BLaER1 treated with 17β-estradiol and CSF1 and Interleukin-3, amounts not matched to agents 10 nM and 100 nM (cell line): ENCODE measurements around the gene SIRPA.
A peak's percentile ranks its signal among the peaks of the same experiment; 100 is the strongest.

Source experiments
- H3K27ac ChIP-seq, 11 experiments: shearing (Covaris generic); formaldehyde crosslinking; 2 replicates each; pipeline ENCODE4 v1.8.1; 2022
- H3K27me3 ChIP-seq, 11 experiments: shearing (Covaris generic); formaldehyde crosslinking; 2 replicates each; pipeline ENCODE4 v1.8.1; 2022
- H3K36me3 ChIP-seq, 11 experiments: shearing (Covaris generic); formaldehyde crosslinking; 2 replicates each; pipeline ENCODE4 v1.8.1; 2022
- H3K4me1 ChIP-seq, 10 experiments: shearing (Covaris generic); formaldehyde crosslinking; 2 replicates each; pipeline ENCODE4 v1.8.1; 2022
- H3K4me2 ChIP-seq, 11 experiments: shearing (Covaris generic); formaldehyde crosslinking; 2 replicates each; pipeline ENCODE4 v1.8.1; 2022
- H3K4me3 ChIP-seq, 10 experiments: shearing (Covaris generic); formaldehyde crosslinking; 2 replicates each; pipeline ENCODE4 v1.8.1; 2022
- H3K9ac ChIP-seq, 11 experiments: shearing (Covaris generic); formaldehyde crosslinking; 2 replicates each; pipeline ENCODE4 v1.8.1; 2022
- H3K9me3 ChIP-seq, 11 experiments: shearing (Covaris generic); formaldehyde crosslinking; replicated peaks in 1 of 11; 2 replicates each; pipeline ENCODE4 v1.8.1; 2022
- H4K20me1 ChIP-seq, 11 experiments: shearing (Covaris generic); formaldehyde crosslinking; 2 replicates each; pipeline ENCODE4 v1.8.1; 2022
- Cebpa-rat ChIP-seq, 11 experiments: shearing (Covaris generic); IDR thresholded peaks; 2 replicates each; pipeline ENCODE4 v1.8.1; 2022

SIRPA gene

GRCh38 chr20:1897541-1897940 lies 2.3 kb downstream of the SIRPA start:
- peak overlapping the region in 8 of 10 experiments; percentile 26 to 100 (median 88); a peak in 16 of 20 replicates for H3K4me3 ChIP-seq
- peak overlapping the region; percentile 61 to 98 (median 96) for H3K4me2 ChIP-seq
- H3K4me1 ChIP-seq: peaks cover 32 to 69% (median 63%) of the 10 kb centered on the region in 10 experiments
- H3K27me3 ChIP-seq: peaks cover 0 to 54% (median 30%) of the 10 kb centered on the region in 11 experiments; a peak in 15 of 22 replicates
- H4K20me1 ChIP-seq: peaks cover 12 to 70% (median 57%) of the 10 kb centered on the region in 11 experiments; a peak in 19 of 22 replicates
- no peak for TF ChIP-seq Cebpa-rat (IDR thresholded peaks at IDR 0.05)
- H3K27ac ChIP-seq: peak overlapping the region; percentile 36 to 78 (median 60); a peak in 18 of 22 replicates
- peaks cover 0 to 63% (median 33%) of the 10 kb centered on the region in 11 experiments; a peak in 14 of 22 replicates for H3K36me3 ChIP-seq
- peak overlapping the region; percentile 33 to 98 (median 54); a peak in 18 of 22 replicates for H3K9ac ChIP-seq
- H3K9me3 ChIP-seq: no peaks in the 10 kb centered on the region

- peak overlapping the region; percentile 61 to 98 (median 96) for H3K4me2 ChIP-seq
- peaks cover 0 to 49% (median 26%) of the 10 kb centered on the region in 11 experiments; a peak in 15 of 22 replicates for H3K27me3 ChIP-seq
- H4K20me1 ChIP-seq: peaks cover 12 to 75% (median 62%) of the 10 kb centered on the region in 11 experiments; a peak in 19 of 22 replicates
- peaks cover 32 to 68% (median 59%) of the 10 kb centered on the region in 10 experiments for H3K4me1 ChIP-seq
- no peaks in the 10 kb centered on the region for H3K9me3 ChIP-seq
- H3K4me3 ChIP-seq: peak overlapping the region in 8 of 10 experiments; percentile 26 to 100 (median 88); a peak in 14 of 20 replicates
- H3K27ac ChIP-seq: peak overlapping the region; percentile 36 to 78 (median 60); a peak in 19 of 22 replicates
- H3K9ac ChIP-seq: peak overlapping the region; percentile 33 to 98 (median 54); a peak in 19 of 22 replicates
- peaks cover 0 to 68% (median 36%) of the 10 kb centered on the region in 11 experiments; a peak in 14 of 22 replicates for H3K36me3 ChIP-seq
- no peak for TF ChIP-seq Cebpa-rat (IDR thresholded peaks at IDR 0.05)
These were observed 2.8 kb downstream of the SIRPA start for GRCh38 chr20:1897965-1898464.

GRCh38 chr20:1898482-1899240 lies 3.5 kb downstream of the SIRPA start:
- Histone ChIP-seq H3K4me3 (peak overlapping the region in 7 of 10 experiments; percentile 45 to 100 (median 94); a peak in 12 of 20 replicates), H3K9me3 (no peaks in the 10 kb centered on the region), H3K4me2 (peak overlapping the region; percentile 61 to 98 (median 96)), H3K27ac (peak overlapping the region in 10 of 11 experiments; percentile 37 to 78 (median 62); a peak in 18 of 22 replicates), H4K20me1 (peaks cover 12 to 81% (median 69%) of the 10 kb centered on the region in 11 experiments; a peak in 19 of 22 replicates), H3K4me1 (peaks cover 29 to 69% (median 52%) of the 10 kb centered on the region in 10 experiments), H3K36me3 (peaks cover 0 to 74% (median 36%) of the 10 kb centered on the region in 11 experiments; a peak in 14 of 22 replicates), H3K9ac (peak overlapping the region in 10 of 11 experiments; percentile 33 to 98 (median 56); a peak in 17 of 22 replicates), H3K27me3 (peaks cover 0 to 43% (median 19%) of the 10 kb centered on the region in 11 experiments; a peak in 15 of 22 replicates)
- no peak for TF ChIP-seq Cebpa-rat (IDR thresholded peaks at IDR 0.05)

- Histone ChIP-seq H3K36me3 (peaks cover 0 to 80% (median 36%) of the 10 kb centered on the region in 11 experiments; a peak in 14 of 22 replicates), H3K4me2 (peak overlapping the region in 9 of 11 experiments; percentile 84 to 98 (median 96); a peak in 16 of 22 replicates), H3K27ac (peak overlapping the region in 5 of 11 experiments; percentile 6 to 78 (median 46); a peak in 7 of 22 replicates), H3K4me3 (peak overlapping the region in 3 of 10 experiments; percentile 81 to 100 (median 99); a peak in 5 of 20 replicates), H3K4me1 (peaks cover 26 to 74% (median 52%) of the 10 kb centered on the region in 10 experiments), H4K20me1 (peaks cover 12 to 86% (median 74%) of the 10 kb centered on the region in 11 experiments; a peak in 20 of 22 replicates), H3K27me3 (peaks cover 0 to 37% (median 17%) of the 10 kb centered on the region in 11 experiments; a peak in 15 of 22 replicates), H3K9ac (peak overlapping the region in 6 of 11 experiments; percentile 3 to 98 (median 88); a peak in 10 of 22 replicates), H3K9me3 (no peaks in the 10 kb centered on the region)
- no peak for TF ChIP-seq Cebpa-rat (IDR thresholded peaks at IDR 0.05)
These were observed 4.0 kb downstream of the SIRPA start for GRCh38 chr20:1899241-1899525.

- peaks cover 0 to 26% (median 16%) of the 10 kb centered on the region in 11 experiments; a peak in 15 of 22 replicates for H3K27me3 ChIP-seq
- no peak overlapping the region for H3K27ac ChIP-seq
- H3K9ac ChIP-seq: peak overlapping the region in 2 of 11 experiments; percentile 79 to 98; a peak in 6 of 22 replicates
- H3K4me3 ChIP-seq: peak overlapping the region in 1 of 10 experiments; percentile 15; a peak in 1 of 20 replicates
- H3K36me3 ChIP-seq: peaks cover 0 to 91% (median 45%) of the 10 kb centered on the region in 11 experiments; a peak in 14 of 22 replicates
- H3K4me1 ChIP-seq: peaks cover 25 to 86% (median 52%) of the 10 kb centered on the region in 10 experiments
- H3K9me3 ChIP-seq: no peaks in the 10 kb centered on the region
- peak overlapping the region in 8 of 11 experiments; percentile 3 to 97 (median 96); a peak in 16 of 22 replicates for H3K4me2 ChIP-seq
- TF ChIP-seq Cebpa-rat (IDR thresholded peaks at IDR 0.05): no peak
- peaks cover 11 to 98% (median 85%) of the 10 kb centered on the region in 11 experiments; a peak in 21 of 22 replicates for H4K20me1 ChIP-seq
These were observed 5.2 kb downstream of the SIRPA start for GRCh38 chr20:1900321-1900801.

GRCh38 chr20:1901704-1902103 lies 6.5 kb downstream of the SIRPA start:
- Histone ChIP-seq H3K4me1 (peaks cover 15 to 99% (median 48%) of the 10 kb centered on the region in 10 experiments), H4K20me1 (peaks cover 0 to 100% (median 99%) of the 10 kb centered on the region in 11 experiments; a peak in 20 of 22 replicates)

GRCh38 chr20:1902188-1902587 lies 7.0 kb downstream of the SIRPA start:
- H4K20me1 ChIP-seq: peaks cover 0 to 100% (median 99%) of the 10 kb centered on the region in 11 experiments; a peak in 20 of 22 replicates
- H3K4me3 ChIP-seq: no peak overlapping the region
- H3K36me3 ChIP-seq: peaks cover 0 to 93% (median 64%) of the 10 kb centered on the region in 11 experiments; a peak in 14 of 22 replicates
- peak overlapping the region in 1 of 11 experiments; percentile 96; a peak in 2 of 22 replicates for H3K4me2 ChIP-seq
- H3K9me3 ChIP-seq: no peaks in the 10 kb centered on the region
- no peak overlapping the region for H3K27ac ChIP-seq
- peaks cover 0 to 7% (median under 1%) of the 10 kb centered on the region in 11 experiments; a peak in 10 of 22 replicates for H3K27me3 ChIP-seq
- peaks cover 14 to 99% (median 44%) of the 10 kb centered on the region in 10 experiments for H3K4me1 ChIP-seq
- H3K9ac ChIP-seq: no peak overlapping the region
- no peak for TF ChIP-seq Cebpa-rat (IDR thresholded peaks at IDR 0.05)

More at GRCh38 chr20:1901704-1902103, 6.5 kb downstream of the SIRPA start:
- no peak overlapping the region for H3K4me3 ChIP-seq
- peaks cover 0 to 12% (median 5%) of the 10 kb centered on the region in 11 experiments; a peak in 11 of 22 replicates for H3K27me3 ChIP-seq
- H3K9me3 ChIP-seq: no peaks in the 10 kb centered on the region
- peak overlapping the region in 2 of 11 experiments; percentile 95 to 96; a peak in 2 of 22 replicates for H3K4me2 ChIP-seq
- H3K36me3 ChIP-seq: peaks cover 0 to 93% (median 59%) of the 10 kb centered on the region in 11 experiments; a peak in 14 of 22 replicates
- H3K9ac ChIP-seq: no peak overlapping the region
- TF ChIP-seq Cebpa-rat (IDR thresholded peaks at IDR 0.05): no peak
- no peak overlapping the region for H3K27ac ChIP-seq

GRCh38 chr20:1904135-1904534 lies 8.9 kb downstream of the SIRPA start:
- TF ChIP-seq Cebpa-rat (IDR thresholded peaks at IDR 0.05): no peak
- Histone ChIP-seq H3K9ac (peak overlapping the region in 1 of 11 experiments; percentile 25; a peak in 1 of 22 replicates), H3K4me1 (peaks cover 0 to 98% (median 25%) of the 10 kb centered on the region in 10 experiments; a peak in 18 of 20 replicates), H3K9me3 (no peaks in the 10 kb centered on the region), H3K27me3 (no peaks in the 10 kb centered on the region), H3K4me2 (peak overlapping the region in 2 of 11 experiments; percentile 5 to 16; a peak in 2 of 22 replicates), H4K20me1 (peaks cover 0 to 100% (median 100%) of the 10 kb centered on the region in 11 experiments; a peak in 20 of 22 replicates), H3K36me3 (peaks cover 0 to 100% (median 66%) of the 10 kb centered on the region in 11 experiments; a peak in 15 of 22 replicates), H3K4me3 (no peak overlapping the region), H3K27ac (no peak overlapping the region)
